Rectal smooth muscle tissue (tissue), 1 donor: ENCODE results near the gene NEGR1.

Experiments
- H3K27ac ChIP-seq: one replicate; pipeline ENCODE4 v1.7.0; 2013; ENCODE audit warnings: low read depth, low read length, inconsistent platforms
- H3K27me3 ChIP-seq: one replicate; pipeline ENCODE4 v1.7.0; 2013; ENCODE audit warnings: low read length; ENCODE audit not compliant: control insufficient read depth, insufficient read depth
- H3K36me3 ChIP-seq: one replicate; pipeline ENCODE4 v1.7.0; 2013; ENCODE audit warnings: low read length; ENCODE audit not compliant: control insufficient read depth, insufficient read depth
- H3K4me1 ChIP-seq: one replicate; pipeline ENCODE4 v1.7.0; 2013; ENCODE audit warnings: low read length; ENCODE audit not compliant: control insufficient read depth, insufficient read depth
- H3K4me3 ChIP-seq: one replicate; pipeline ENCODE4 v1.7.0; 2013; ENCODE audit warnings: low read length
- H3K9ac ChIP-seq: one replicate; pipeline ENCODE4 v1.7.0; 2013; ENCODE audit warnings: low read length

Gene NEGR1

GRCh38 chr1:71949681-71950080, 332.7 kb downstream of the NEGR1 start:
- Histone ChIP-seq H3K27ac (no peak overlapping the region), H3K36me3 (no peaks in the 10 kb centered on the region), H3K27me3 (no peaks in the 10 kb centered on the region), H3K4me1 (no peaks in the 10 kb centered on the region), H3K4me3 (no peak overlapping the region), H3K9ac (no peak overlapping the region)

- Histone ChIP-seq H3K27ac (no peak overlapping the region), H3K4me3 (no peak overlapping the region), H3K9ac (no peak overlapping the region), H3K27me3 (no peaks in the 10 kb centered on the region), H3K4me1 (no peaks in the 10 kb centered on the region), H3K36me3 (no peaks in the 10 kb centered on the region)
These were observed 333.8 kb downstream of the NEGR1 start for GRCh38 chr1:71948561-71948960.

- H3K27me3 ChIP-seq, result no peaks in the 10 kb centered on the region
- no peaks in the 10 kb centered on the region for H3K4me1 ChIP-seq
- H3K36me3 ChIP-seq, result no peaks in the 10 kb centered on the region
- H3K4me3 ChIP-seq, result no peak overlapping the region
- no peak overlapping the region for H3K9ac ChIP-seq
- no peak overlapping the region for H3K27ac ChIP-seq
These were observed 338.3 kb downstream of the NEGR1 start for GRCh38 chr1:71944006-71944405.

- Histone ChIP-seq H3K36me3 (no peaks in the 10 kb centered on the region), H3K27me3 (no peaks in the 10 kb centered on the region), H3K4me1 (no peaks in the 10 kb centered on the region), H3K9ac (no peak overlapping the region), H3K27ac (no peak overlapping the region), H3K4me3 (no peak overlapping the region)
These were observed 342.1 kb downstream of the NEGR1 start for GRCh38 chr1:71940261-71940660.

- Histone ChIP-seq H3K27me3 (no peaks in the 10 kb centered on the region), H3K4me1 (no peaks in the 10 kb centered on the region), H3K4me3 (no peak overlapping the region)
These were observed 351.8 kb downstream of the NEGR1 start for GRCh38 chr1:71930511-71930910.

GRCh38 chr1:71921935-71922559, 360.3 kb downstream of the NEGR1 start:
- Histone ChIP-seq H3K27me3 (no peaks in the 10 kb centered on the region), H3K4me1 (no peaks in the 10 kb centered on the region), H3K4me3 (no peak overlapping the region), H3K36me3 (no peaks in the 10 kb centered on the region), H3K27ac (no peak overlapping the region), H3K9ac (no peak overlapping the region)

More at GRCh38 chr1:71930511-71930910, 351.8 kb downstream of the NEGR1 start:
- Histone ChIP-seq H3K9ac (no peak overlapping the region), H3K27ac (no peak overlapping the region), H3K36me3 (no peaks in the 10 kb centered on the region)

GRCh38 chr1:71921204-71921603, 361.1 kb downstream of the NEGR1 start:
- Histone ChIP-seq H3K36me3 (no peaks in the 10 kb centered on the region), H3K27ac (no peak overlapping the region), H3K4me1 (no peaks in the 10 kb centered on the region), H3K27me3 (no peaks in the 10 kb centered on the region), H3K4me3 (no peak overlapping the region), H3K9ac (no peak overlapping the region)

- Histone ChIP-seq H3K9ac (no peak overlapping the region), H3K4me3 (no peak overlapping the region), H3K27ac (no peak overlapping the region), H3K36me3 (no peaks in the 10 kb centered on the region), H3K27me3 (no peaks in the 10 kb centered on the region), H3K4me1 (no peaks in the 10 kb centered on the region)
These were observed 361.8 kb downstream of the NEGR1 start for GRCh38 chr1:71920556-71920955.

GRCh38 chr1:71919811-71920509, 362.4 kb downstream of the NEGR1 start:
- H3K27me3 ChIP-seq, result no peaks in the 10 kb centered on the region
- no peaks in the 10 kb centered on the region for H3K4me1 ChIP-seq
- no peak overlapping the region for H3K4me3 ChIP-seq
- no peak overlapping the region for H3K9ac ChIP-seq
- H3K36me3 ChIP-seq, result no peaks in the 10 kb centered on the region
- H3K27ac ChIP-seq, result no peak overlapping the region

GRCh38 chr1:71918630-71919029, 363.7 kb downstream of the NEGR1 start:
- no peak overlapping the region for H3K4me3 ChIP-seq
- H3K9ac ChIP-seq, result no peak overlapping the region
- H3K27ac ChIP-seq, result no peak overlapping the region
- no peaks in the 10 kb centered on the region for H3K36me3 ChIP-seq
- no peaks in the 10 kb centered on the region for H3K27me3 ChIP-seq
- no peaks in the 10 kb centered on the region for H3K4me1 ChIP-seq

- Histone ChIP-seq H3K36me3 (no peaks in the 10 kb centered on the region), H3K27ac (no peak overlapping the region), H3K4me1 (no peaks in the 10 kb centered on the region), H3K4me3 (no peak overlapping the region), H3K27me3 (no peaks in the 10 kb centered on the region), H3K9ac (no peak overlapping the region)
These were observed 365.4 kb downstream of the NEGR1 start for GRCh38 chr1:71916894-71917293.

GRCh38 chr1:71914626-71915025, 367.7 kb downstream of the NEGR1 start:
- Histone ChIP-seq H3K9ac (no peak overlapping the region), H3K27me3 (no peaks in the 10 kb centered on the region), H3K4me1 (no peaks in the 10 kb centered on the region), H3K4me3 (no peak overlapping the region), H3K27ac (no peak overlapping the region), H3K36me3 (no peaks in the 10 kb centered on the region)

- H3K36me3 ChIP-seq, result no peaks in the 10 kb centered on the region
- H3K27ac ChIP-seq, result peak overlapping the region; percentile 9
- no peak overlapping the region for H3K4me3 ChIP-seq
- H3K4me1 ChIP-seq, result no peaks in the 10 kb centered on the region
- no peaks in the 10 kb centered on the region for H3K27me3 ChIP-seq
- no peak overlapping the region for H3K9ac ChIP-seq
These were observed 373.4 kb downstream of the NEGR1 start for GRCh38 chr1:71908871-71909390.
